MM.1S (cell line): ENCODE data around the gene RHOBTB1.
"Not testable (repeated sequence)": the region's sequence is repeated elsewhere in the genome, so short reads cannot be mapped to it uniquely, and the experiment has no call there.

Experiments used
- DNase-seq: peaks from one replicate; pipeline ENCODE4 v3.0.0-alpha.2; 2015
- H2AFZ ChIP-seq: fragments of 300-600 bp; sonication (generic); 2 replicates; pipeline ENCODE4 v1.6.0; 2016; ENCODE audit warnings: antibody characterized with exemption, low read length
- H3F3A ChIP-seq: fragments of 300-600 bp; sonication (generic); 2 replicates; pipeline ENCODE4 v1.6.1; 2016; ENCODE audit warnings: mild to moderate bottlenecking, antibody characterized with exemption, low read length, moderate library complexity, mixed read lengths; ENCODE audit not compliant: insufficient read depth
- H3K27ac ChIP-seq: fragments of 300-600 bp; sonication (generic); 2 replicates; pipeline ENCODE4 v1.5.1; 2016; ENCODE audit warnings: mild to moderate bottlenecking, low read length
- H3K27me3 ChIP-seq: fragments of 300-600 bp; sonication (generic); replicated peaks from 2 replicates; pipeline ENCODE4 v1.6.0; 2016; ENCODE audit warnings: low read length; ENCODE audit not compliant: insufficient read depth
- H3K36me3 ChIP-seq: fragments of 300-600 bp; sonication (generic); replicated peaks from 2 replicates; pipeline ENCODE4 v1.6.1; 2016; ENCODE audit warnings: mild to moderate bottlenecking, low read length, mixed read lengths; ENCODE audit not compliant: insufficient read depth
- H3K4me1 ChIP-seq: fragments of 300-600 bp; sonication (generic); 2 replicates; pipeline ENCODE4 v1.6.1; 2016; ENCODE audit warnings: low read length, mixed read lengths
- H3K4me2 ChIP-seq: fragments of 300-600 bp; sonication (generic); 2 replicates; pipeline ENCODE4 v1.6.0; 2016; ENCODE audit warnings: low read depth, low read length
- H3K4me3 ChIP-seq: fragments of 300-600 bp; sonication (generic); 2 replicates; pipeline ENCODE4 v1.5.1; 2016; ENCODE audit warnings: low read length, mixed read lengths
- H3K79me2 ChIP-seq: fragments of 300-600 bp; sonication (generic); 2 replicates; pipeline ENCODE4 v1.6.1; 2016; ENCODE audit warnings: mixed run types, low read length, mixed read lengths
- H3K9ac ChIP-seq: fragments of 300-600 bp; sonication (generic); 2 replicates; pipeline ENCODE4 v1.6.1; 2016; ENCODE audit warnings: low read length, mixed read lengths
- H3K9me2 ChIP-seq: fragments of 300-600 bp; sonication (generic); replicated peaks from 2 replicates; pipeline ENCODE4 v1.6.1; 2016; ENCODE audit warnings: mild to moderate bottlenecking, low read length, mixed read lengths; ENCODE audit not compliant: insufficient read depth
- H3K9me3 ChIP-seq: fragments of 300-600 bp; sonication (generic); replicated peaks from 2 replicates; pipeline ENCODE4 v1.6.1; 2016; ENCODE audit warnings: mild to moderate bottlenecking, low read length, mixed read lengths; ENCODE audit not compliant: insufficient read depth
- H4K20me1 ChIP-seq: fragments of 300-600 bp; sonication (generic); 2 replicates; pipeline ENCODE4 v1.6.1; 2016; ENCODE audit warnings: mild to moderate bottlenecking, low read length, moderate library complexity, mixed read lengths; ENCODE audit not compliant: insufficient read depth
- EZH2 ChIP-seq: fragments of 300-600 bp; sonication (generic); optimal IDR thresholded peaks from 2 replicates; pipeline ENCODE3; 2017; ENCODE audit warnings: low read depth, mild to moderate bottlenecking, antibody characterized with exemption, low read length, mixed read lengths
- EZH2phosphoT487 ChIP-seq: fragments of 300-600 bp; sonication (generic); IDR thresholded peaks from 2 replicates; pipeline ENCODE4 v1.6.1; 2018; ENCODE audit warnings: antibody characterized with exemption, low read length
- TF ChIP-seq, protein P1 (sequence below): fragments of 300-600 bp; sonication (generic); IDR thresholded peaks from 2 replicates; pipeline ENCODE4 v1.5.1; 2016; ENCODE audit warnings: antibody characterized with exemption, low read length, mixed read lengths

RHOBTB1 gene

DNA sequence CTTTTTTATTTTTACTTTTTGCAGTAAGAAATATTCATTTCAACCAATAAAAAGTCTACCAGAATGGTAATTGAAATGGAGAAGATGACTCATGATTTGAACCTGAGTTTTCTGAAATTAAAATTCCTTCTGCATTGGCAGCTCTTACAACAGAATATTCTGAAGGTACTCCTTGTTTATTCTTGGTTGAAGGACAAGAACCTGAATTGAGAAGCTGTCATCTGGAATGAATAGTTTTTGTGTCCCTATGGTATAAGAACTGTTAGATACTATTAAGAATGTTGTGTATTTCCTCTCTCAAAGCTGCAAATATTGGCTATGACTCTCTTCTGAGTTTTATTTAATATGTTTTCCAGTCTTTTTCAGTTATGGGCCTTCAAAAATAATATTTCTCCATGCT is 109.6 kb downstream of the RHOBTB1 start:
- H3K9me2 ChIP-seq, result no peaks in the 10 kb centered on the region
- H3K4me3 ChIP-seq, result no peak overlapping the region
- no peaks in the 10 kb centered on the region for H3K79me2 ChIP-seq
- no peaks in the 10 kb centered on the region for H3K9me3 ChIP-seq
- H4K20me1 ChIP-seq, result no peaks in the 10 kb centered on the region
- H3F3A ChIP-seq, result no peaks in the 10 kb centered on the region
- H3K4me2 ChIP-seq, result no peak overlapping the region
- no peaks in the 10 kb centered on the region for H3K36me3 ChIP-seq
- no peak overlapping the region for H3K9ac ChIP-seq
- TF ChIP-seq, protein P1, sequence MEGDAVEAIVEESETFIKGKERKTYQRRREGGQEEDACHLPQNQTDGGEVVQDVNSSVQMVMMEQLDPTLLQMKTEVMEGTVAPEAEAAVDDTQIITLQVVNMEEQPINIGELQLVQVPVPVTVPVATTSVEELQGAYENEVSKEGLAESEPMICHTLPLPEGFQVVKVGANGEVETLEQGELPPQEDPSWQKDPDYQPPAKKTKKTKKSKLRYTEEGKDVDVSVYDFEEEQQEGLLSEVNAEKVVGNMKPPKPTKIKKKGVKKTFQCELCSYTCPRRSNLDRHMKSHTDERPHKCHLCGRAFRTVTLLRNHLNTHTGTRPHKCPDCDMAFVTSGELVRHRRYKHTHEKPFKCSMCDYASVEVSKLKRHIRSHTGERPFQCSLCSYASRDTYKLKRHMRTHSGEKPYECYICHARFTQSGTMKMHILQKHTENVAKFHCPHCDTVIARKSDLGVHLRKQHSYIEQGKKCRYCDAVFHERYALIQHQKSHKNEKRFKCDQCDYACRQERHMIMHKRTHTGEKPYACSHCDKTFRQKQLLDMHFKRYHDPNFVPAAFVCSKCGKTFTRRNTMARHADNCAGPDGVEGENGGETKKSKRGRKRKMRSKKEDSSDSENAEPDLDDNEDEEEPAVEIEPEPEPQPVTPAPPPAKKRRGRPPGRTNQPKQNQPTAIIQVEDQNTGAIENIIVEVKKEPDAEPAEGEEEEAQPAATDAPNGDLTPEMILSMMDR, result no peak
- TF ChIP-seq EZH2phosphoT487, result no peak
- TF ChIP-seq EZH2, result no peak
- no peak for DNase-seq
- no peaks in the 10 kb centered on the region for H3K4me1 ChIP-seq
- no peak overlapping the region for H2AFZ ChIP-seq
- H3K27me3 ChIP-seq, result no peaks in the 10 kb centered on the region
- no peak overlapping the region for H3K27ac ChIP-seq

- not testable (repeated sequence) for H3K4me3 ChIP-seq, H3K9me2 ChIP-seq, H2AFZ ChIP-seq, H3K27ac ChIP-seq, DNase-seq, H3K9ac ChIP-seq, H3K4me1 ChIP-seq, H3K9me3 ChIP-seq, H3K36me3 ChIP-seq, H3K4me2 ChIP-seq, H3F3A ChIP-seq, H4K20me1 ChIP-seq, H3K79me2 ChIP-seq, H3K27me3 ChIP-seq
Measured at GRCh38 chr10:60832136-60832535, 111.8 kb downstream of the RHOBTB1 start.

GRCh38 chr10:60828489-60828852 is 115.5 kb downstream of the RHOBTB1 start:
- Histone ChIP-seq H3K79me2 (no peaks in the 10 kb centered on the region), H3K9me2 (no peaks in the 10 kb centered on the region), H3K4me2 (no peak overlapping the region), H3K27me3 (no peaks in the 10 kb centered on the region), H3K27ac (no peak overlapping the region), H3K4me1 (no peaks in the 10 kb centered on the region), H3K9me3 (no peaks in the 10 kb centered on the region), H3K36me3 (no peaks in the 10 kb centered on the region), H4K20me1 (no peaks in the 10 kb centered on the region), H3K9ac (no peak overlapping the region), H3K4me3 (no peak overlapping the region), H3F3A (no peaks in the 10 kb centered on the region), H2AFZ (no peak overlapping the region)
- no peak for TF ChIP-seq EZH2
- TF ChIP-seq EZH2phosphoT487, result no peak
- TF ChIP-seq, protein P1, result no peak
- DNase-seq, result no peak

GRCh38 chr10:60827791-60828488 is 116.0 kb downstream of the RHOBTB1 start:
- H3K4me3 ChIP-seq, result no peak overlapping the region
- TF ChIP-seq EZH2 (no peak), EZH2phosphoT487 (no peak)
- TF ChIP-seq, protein P1, result no peak

More at GRCh38 chr10:60827791-60828488, 116.0 kb downstream of the RHOBTB1 start:
- no peaks in the 10 kb centered on the region for H4K20me1 ChIP-seq
- no peak overlapping the region for H3K4me2 ChIP-seq
- H3K79me2 ChIP-seq, result no peaks in the 10 kb centered on the region
- no peaks in the 10 kb centered on the region for H3F3A ChIP-seq
- no peak for DNase-seq
- H3K27ac ChIP-seq, result no peak overlapping the region
- H3K9me2 ChIP-seq, result no peaks in the 10 kb centered on the region
- no peak overlapping the region for H3K9ac ChIP-seq
- H3K36me3 ChIP-seq, result no peaks in the 10 kb centered on the region
- H2AFZ ChIP-seq, result no peak overlapping the region
- no peaks in the 10 kb centered on the region for H3K27me3 ChIP-seq
- no peaks in the 10 kb centered on the region for H3K9me3 ChIP-seq
- H3K4me1 ChIP-seq, result no peaks in the 10 kb centered on the region
